Measurements from ENCODE around the gene ZFHX3. TPM values are rescaled to one million over a fixed set of nuclear protein-coding genes. Genes with fewer than 3 reads are reported as not detected.

ZFHX3 gene
- total and polyA plus RNA-seq, 2 donors (not counting 1 experiment from before 2014, with no cell fraction given): 0.54 to 6.6 TPM

DNA sequence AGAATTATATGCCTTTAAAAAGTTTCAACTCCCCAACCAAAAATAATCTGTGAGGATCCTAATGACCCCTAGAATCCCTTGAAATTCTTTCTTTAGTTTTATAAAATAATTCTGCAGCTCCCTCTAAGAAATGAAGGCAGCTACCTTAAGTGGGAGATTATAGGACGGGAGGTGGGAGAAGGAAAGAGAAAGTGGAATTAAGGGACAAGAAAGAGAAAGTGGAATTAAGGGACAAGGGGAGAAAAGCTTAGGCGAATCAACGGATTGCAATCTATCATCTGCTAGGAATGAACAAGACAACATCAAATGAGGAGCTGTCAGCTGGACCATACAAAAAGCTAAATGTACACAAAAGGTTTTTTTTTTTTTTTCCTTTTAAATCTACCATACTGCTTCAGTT lies 262.0 kb downstream of the ZFHX3 start:
- no peak overlapping the region for H3K27ac Mint-ChIP-seq
- DNase-seq (no peak), ATAC-seq (ENCODE audit: low read depth) (no peak)
- H3K4me3 ChIP-seq (ENCODE audit: control extremely low read depth in 1 of 5, extremely low read depth in 1 of 5, insufficient read depth in 1 of 5, low read depth in 2 of 5, low read length in 4 of 5): no peak overlapping the region
- H3K4me2 ChIP-seq (replicated peaks; ENCODE audit: low read depth, low read length, poor library complexity, severe bottlenecking): no peak overlapping the region
- H3K4me1 ChIP-seq (ENCODE audit: control insufficient read depth in 2 of 2, insufficient read depth in 2 of 2, low read length in 2 of 2): peaks cover 3 to 4% of the 10 kb centered on the region in 2 donors
- H3K9me3 ChIP-seq (ENCODE audit: control extremely low read depth in 1 of 3, control insufficient read depth in 2 of 3, insufficient read depth in 1 of 3, low read length in 2 of 3): peaks cover 0 to 2% (median 0%) of the 10 kb centered on the region in 3 donors
- WGBS (ENCODE audit: insufficient coverage): 60% methylated on average over 1 of the region's 3 CpGs
- no peaks in the 10 kb centered on the region for H3K36me3 ChIP-seq (replicated peaks in 1 of 2; ENCODE audit: control extremely low read depth in 1 of 2, control insufficient read depth in 1 of 2, extremely low read depth in 1 of 2, insufficient read depth in 2 of 2, low read length in 1 of 2)
- H3K9me3 Mint-ChIP-seq (ENCODE audit: insufficient read depth): no peaks in the 10 kb centered on the region
- TF ChIP-seq, protein P1, sequence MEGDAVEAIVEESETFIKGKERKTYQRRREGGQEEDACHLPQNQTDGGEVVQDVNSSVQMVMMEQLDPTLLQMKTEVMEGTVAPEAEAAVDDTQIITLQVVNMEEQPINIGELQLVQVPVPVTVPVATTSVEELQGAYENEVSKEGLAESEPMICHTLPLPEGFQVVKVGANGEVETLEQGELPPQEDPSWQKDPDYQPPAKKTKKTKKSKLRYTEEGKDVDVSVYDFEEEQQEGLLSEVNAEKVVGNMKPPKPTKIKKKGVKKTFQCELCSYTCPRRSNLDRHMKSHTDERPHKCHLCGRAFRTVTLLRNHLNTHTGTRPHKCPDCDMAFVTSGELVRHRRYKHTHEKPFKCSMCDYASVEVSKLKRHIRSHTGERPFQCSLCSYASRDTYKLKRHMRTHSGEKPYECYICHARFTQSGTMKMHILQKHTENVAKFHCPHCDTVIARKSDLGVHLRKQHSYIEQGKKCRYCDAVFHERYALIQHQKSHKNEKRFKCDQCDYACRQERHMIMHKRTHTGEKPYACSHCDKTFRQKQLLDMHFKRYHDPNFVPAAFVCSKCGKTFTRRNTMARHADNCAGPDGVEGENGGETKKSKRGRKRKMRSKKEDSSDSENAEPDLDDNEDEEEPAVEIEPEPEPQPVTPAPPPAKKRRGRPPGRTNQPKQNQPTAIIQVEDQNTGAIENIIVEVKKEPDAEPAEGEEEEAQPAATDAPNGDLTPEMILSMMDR (IDR thresholded peaks at IDR 0.05): no peak
- no peak for TF ChIP-seq EZH2 (IDR thresholded peaks at IDR 0.05; ENCODE audit: borderline replicate concordance, insufficient read depth, low read depth, low read length, poor library complexity, severe bottlenecking)
- POLR2A ChIA-PET: no interaction called here
- H3K27me3 Mint-ChIP-seq: peaks cover 4% of the 10 kb centered on the region
- no peaks in the 10 kb centered on the region for H4K20me1 ChIP-seq (ENCODE audit: control insufficient read depth, insufficient read depth, low read length, poor library complexity, severe bottlenecking)
- intact Hi-C loops (cut with micrococcal nuclease): no loop called here
- CTCF ChIA-PET: no interaction called here
- no peak overlapping the region for H3K4me3 Mint-ChIP-seq
- no peak overlapping the region for H3K9ac ChIP-seq (ENCODE audit: low read length)
- H2AFZ ChIP-seq (ENCODE audit: insufficient read depth, low read depth, low read length, poor library complexity, severe bottlenecking): no peak overlapping the region
- H3K27me3 ChIP-seq (replicated peaks in 1 of 4; ENCODE audit: control extremely low read depth in 1 of 4, control insufficient read depth in 3 of 4, insufficient read depth in 4 of 4, low read length in 3 of 4): peaks cover 0 to 11% (median 0%) of the 10 kb centered on the region in 4 experiments
- no peak overlapping the region for H3K27ac ChIP-seq (ENCODE audit: low read length in 2 of 2)
- H3K79me2 ChIP-seq (ENCODE audit: control insufficient read depth, insufficient read depth, low read length): no peaks in the 10 kb centered on the region
- peaks cover 14% of the 10 kb centered on the region for H3K4me1 Mint-ChIP-seq

DNA sequence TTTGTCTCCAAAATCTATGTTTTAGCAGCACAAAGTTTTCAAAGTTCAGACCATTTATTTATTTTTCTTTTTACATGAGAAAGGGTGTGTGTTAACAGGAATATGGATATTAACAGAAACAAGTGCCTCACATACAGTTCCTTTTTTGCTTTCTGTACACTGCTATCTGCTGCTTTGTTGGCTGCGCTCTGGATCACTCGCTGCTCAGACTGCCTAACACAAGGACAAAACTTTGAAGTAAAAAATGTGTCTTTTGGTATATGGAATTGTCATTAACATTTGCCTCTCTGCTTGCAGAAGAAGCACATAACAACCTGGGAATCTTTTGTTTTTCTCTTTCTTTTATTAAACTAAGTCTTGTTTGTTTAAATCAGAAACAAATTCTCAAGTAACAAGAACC lies 262.8 kb downstream of the ZFHX3 start:
- CTCF ChIA-PET: no interaction called here
- no peak for TF ChIP-seq EZH2 (IDR thresholded peaks at IDR 0.05; ENCODE audit: borderline replicate concordance, insufficient read depth, low read depth, low read length, poor library complexity, severe bottlenecking)
- H3K27ac ChIP-seq (ENCODE audit: low read length in 2 of 2): no peak overlapping the region
- DNase-seq: no peak
- no peak overlapping the region for H2AFZ ChIP-seq (ENCODE audit: insufficient read depth, low read depth, low read length, poor library complexity, severe bottlenecking)
- H4K20me1 ChIP-seq (ENCODE audit: control insufficient read depth, insufficient read depth, low read length, poor library complexity, severe bottlenecking): no peaks in the 10 kb centered on the region
- peaks cover 0 to 2% (median 0%) of the 10 kb centered on the region in 3 donors for H3K9me3 ChIP-seq (ENCODE audit: control extremely low read depth in 1 of 3, control insufficient read depth in 2 of 3, insufficient read depth in 1 of 3, low read length in 2 of 3)
- H3K9ac ChIP-seq (ENCODE audit: low read length): no peak overlapping the region
- H3K4me3 ChIP-seq (ENCODE audit: control extremely low read depth in 1 of 5, extremely low read depth in 1 of 5, insufficient read depth in 1 of 5, low read depth in 2 of 5, low read length in 4 of 5): no peak overlapping the region
- no peaks in the 10 kb centered on the region for H3K36me3 ChIP-seq (replicated peaks in 1 of 2; ENCODE audit: control extremely low read depth in 1 of 2, control insufficient read depth in 1 of 2, extremely low read depth in 1 of 2, insufficient read depth in 2 of 2, low read length in 1 of 2)
- intact Hi-C loops (cut with micrococcal nuclease): no loop called here
- peaks cover 0 to 11% (median 0%) of the 10 kb centered on the region in 4 experiments for H3K27me3 ChIP-seq (replicated peaks in 1 of 4; ENCODE audit: control extremely low read depth in 1 of 4, control insufficient read depth in 3 of 4, insufficient read depth in 4 of 4, low read length in 3 of 4)
- no peak for ATAC-seq (ENCODE audit: low read depth)
- POLR2A ChIA-PET: no interaction called here
- no peaks in the 10 kb centered on the region for H3K79me2 ChIP-seq (ENCODE audit: control insufficient read depth, insufficient read depth, low read length)
- no CpG with 5 or more reads among the region's 2 CpGs for WGBS (ENCODE audit: insufficient coverage)
- no peak overlapping the region for H3K27ac Mint-ChIP-seq
- no peak overlapping the region for H3K4me3 Mint-ChIP-seq
- H3K4me2 ChIP-seq (replicated peaks; ENCODE audit: low read depth, low read length, poor library complexity, severe bottlenecking): no peak overlapping the region
- peaks cover 3 to 4% of the 10 kb centered on the region in 2 donors for H3K4me1 ChIP-seq (ENCODE audit: control insufficient read depth in 2 of 2, insufficient read depth in 2 of 2, low read length in 2 of 2)
- no peaks in the 10 kb centered on the region for H3K9me3 Mint-ChIP-seq (ENCODE audit: insufficient read depth)
- peaks cover 14% of the 10 kb centered on the region for H3K4me1 Mint-ChIP-seq
- peaks cover 4% of the 10 kb centered on the region for H3K27me3 Mint-ChIP-seq

All from B cell (primary cell).